Liver (tissue), 3 donors: ENCODE measurements around the gene MPRIP.
A peak's percentile ranks its signal among the peaks of the same experiment; 100 is the strongest.

Source experiments
- CTCF ChIP-seq: fragments of 150-350 bp; IDR thresholded peaks from 2 replicates; pipeline ENCODE4 v1.5.1; 2017; ENCODE audit warnings: improper control_type of control experiment, low read depth, low read length; ENCODE audit not compliant: missing input control
- RAD21 ChIP-seq, 2 donors: IDR thresholded peaks; 2 replicates each; pipeline ENCODE4 v1.6.1; 2016; ENCODE audit warnings: antibody characterized with exemption in 2 of 2, mild to moderate bottlenecking in 2 of 2
- TAF1 ChIP-seq: conservative IDR thresholded peaks from 2 replicates; pipeline ENCODE4 v1.6.1; 2016; ENCODE audit warnings: antibody characterized with exemption, mild to moderate bottlenecking
- donor health status: healthy.
- donor health status: healthy.

DNA sequence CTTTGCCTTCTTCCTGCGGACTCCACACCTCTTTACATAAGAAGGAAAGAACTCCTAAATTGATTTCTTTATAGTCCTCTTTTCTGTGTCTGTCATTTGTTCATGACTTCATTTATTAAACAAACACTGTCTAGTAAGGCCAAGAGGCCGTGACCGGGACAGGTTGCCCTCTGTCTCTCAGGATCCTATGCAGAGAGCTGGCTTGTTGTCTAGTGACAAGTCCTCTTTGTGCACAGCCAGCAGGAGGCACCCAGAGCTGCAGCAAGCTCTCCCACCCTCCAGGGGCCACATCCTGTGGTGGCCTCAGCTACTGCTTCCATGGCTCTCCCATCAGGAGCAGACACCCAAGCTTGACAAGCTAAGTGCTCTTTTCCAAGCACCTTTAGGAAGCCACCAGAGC is 113.3 kb downstream of the MPRIP start:
- no peak for TF ChIP-seq CTCF
- TF ChIP-seq TAF1: no peak
- peak; percentile 63 to 72 for TF ChIP-seq RAD21 (IDR thresholded peaks at IDR 0.05)
